Cerebellar nuclear complex (tissue), 1 donor: ENCODE measurements around the gene MIER3.

Experiments used
- DNase-seq, 2 experiments: peaks; one replicate each; lab custom pipeline; 2025; lab: John Stamatoyannopoulos, UW

MIER3 gene

DNA sequence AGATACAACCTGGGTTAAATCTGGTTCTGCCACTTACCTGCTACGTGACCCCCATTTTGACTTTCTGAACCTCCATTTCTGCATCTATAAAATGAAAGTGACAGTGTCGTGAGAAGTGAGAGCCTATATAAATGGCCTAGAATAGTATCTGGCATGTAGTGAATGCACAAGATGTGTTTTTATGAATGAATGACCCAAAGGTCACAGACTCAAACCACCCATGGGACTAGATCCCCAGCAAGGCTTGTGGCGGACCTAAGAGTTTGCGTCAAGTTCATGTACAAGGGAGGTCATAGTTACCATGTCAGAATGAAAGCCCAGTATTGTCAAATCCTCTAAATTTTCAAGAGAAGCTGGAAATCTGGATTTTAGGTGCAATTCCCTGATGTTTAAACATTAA lies 53.7 kb downstream of the MIER3 start:
- no peak for DNase-seq

DNA sequence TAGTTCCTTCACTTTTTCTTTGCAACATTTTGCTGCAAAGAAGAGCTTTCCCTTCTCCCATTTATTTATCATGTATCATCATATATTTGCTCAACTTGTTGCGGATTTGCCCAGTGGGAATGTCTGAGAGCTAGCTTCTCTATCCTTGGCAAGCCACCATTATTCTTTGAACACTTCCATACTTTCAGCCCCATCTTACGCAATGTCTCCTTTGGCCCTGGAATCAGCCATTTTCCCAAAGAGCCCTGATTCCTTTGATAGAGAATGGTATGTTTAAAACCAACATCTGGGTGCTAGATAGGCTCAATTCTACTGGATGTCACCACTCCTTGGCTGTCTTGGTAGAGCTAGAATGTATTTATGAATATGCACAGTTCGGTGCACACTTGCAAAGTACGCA lies 55.2 kb downstream of the MIER3 start:
- DNase-seq, result no peak

DNA sequence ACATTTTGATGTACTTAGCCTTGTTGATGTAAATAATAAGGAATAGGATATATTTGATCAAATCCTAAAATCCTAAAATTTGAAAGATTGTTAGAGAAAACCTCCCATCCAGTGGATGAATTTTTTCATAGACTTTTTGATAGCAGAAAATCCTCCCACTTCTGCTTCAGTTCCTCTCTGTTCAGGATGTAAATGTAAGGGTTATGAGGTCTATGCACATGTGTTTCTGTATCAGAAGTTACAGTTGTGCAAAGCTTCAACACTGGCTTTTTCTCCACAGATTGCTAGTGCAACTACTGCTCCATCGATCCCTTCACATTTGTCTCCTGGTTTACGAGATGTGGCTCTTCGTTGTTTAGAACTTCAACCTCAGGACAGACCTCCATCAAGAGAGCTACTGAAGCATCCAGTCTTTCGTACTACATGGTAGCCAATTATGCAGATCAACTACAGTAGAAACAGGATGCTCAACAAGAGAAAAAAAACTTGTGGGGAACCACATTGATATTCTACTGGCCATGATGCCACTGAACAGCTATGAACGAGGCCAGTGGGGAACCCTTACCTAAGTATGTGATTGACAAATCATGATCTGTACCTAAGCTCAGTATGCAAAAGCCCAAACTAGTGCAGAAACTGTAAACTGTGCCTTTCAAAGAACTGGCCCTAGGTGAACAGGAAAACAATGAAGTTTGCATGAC lies 58.5 kb downstream of the MIER3 start:
- DNase-seq, result no peak

DNA sequence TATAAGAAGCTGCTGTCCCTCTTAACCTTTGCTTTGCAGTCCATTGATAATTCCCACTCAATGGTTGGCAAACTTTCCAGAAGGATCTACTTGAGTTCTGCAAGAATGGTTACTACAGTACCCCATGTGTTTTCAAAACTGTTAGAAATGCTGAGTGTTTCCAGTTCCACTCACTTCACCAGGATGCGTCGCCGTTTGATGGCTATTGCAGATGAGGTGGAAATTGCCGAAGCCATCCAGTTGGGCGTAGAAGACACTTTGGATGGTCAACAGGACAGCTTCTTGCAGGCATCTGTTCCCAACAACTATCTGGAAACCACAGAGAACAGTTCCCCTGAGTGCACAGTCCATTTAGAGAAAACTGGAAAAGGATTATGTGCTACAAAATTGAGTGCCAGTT lies 70.4 kb downstream of the MIER3 start:
- no peak for DNase-seq

DNA sequence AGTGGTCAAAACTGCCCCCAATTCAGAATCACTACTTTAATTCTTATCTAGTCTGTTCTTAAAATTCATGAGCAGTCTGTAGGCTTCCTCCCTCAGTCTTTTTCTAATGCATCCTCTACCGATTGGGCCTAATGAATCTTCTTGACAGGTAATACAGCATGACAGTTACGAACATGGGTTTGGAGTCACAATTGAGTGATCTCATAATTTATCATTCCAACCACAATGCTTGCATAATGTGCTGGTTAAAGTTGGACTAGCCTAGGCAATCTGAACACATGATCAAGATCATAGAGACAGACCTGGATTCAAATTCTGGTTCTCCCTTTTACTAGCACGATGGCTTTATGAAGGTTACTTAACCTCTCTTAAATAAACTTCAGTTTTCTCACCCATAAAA lies 75.6 kb downstream of the MIER3 start:
- no peak for DNase-seq

DNA sequence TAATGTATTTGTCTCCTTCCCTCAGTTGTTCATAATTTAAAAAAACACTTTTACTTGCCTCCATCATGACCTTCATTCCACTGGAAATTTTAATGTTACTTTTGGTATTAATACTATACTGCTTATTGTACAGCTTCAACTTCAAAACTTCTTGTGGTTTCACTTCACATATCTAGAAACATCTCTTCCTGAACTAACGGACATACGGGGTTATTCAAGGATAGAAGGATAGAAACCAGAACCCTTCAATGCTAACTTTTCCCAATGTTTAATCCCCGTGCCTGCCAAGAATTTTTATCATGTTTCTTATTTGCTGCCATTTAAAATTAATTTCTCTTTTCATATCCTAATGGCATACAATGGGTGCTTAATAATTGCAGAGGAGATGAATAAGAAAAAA lies 78.9 kb downstream of the MIER3 start:
- DNase-seq, result no peak

DNA sequence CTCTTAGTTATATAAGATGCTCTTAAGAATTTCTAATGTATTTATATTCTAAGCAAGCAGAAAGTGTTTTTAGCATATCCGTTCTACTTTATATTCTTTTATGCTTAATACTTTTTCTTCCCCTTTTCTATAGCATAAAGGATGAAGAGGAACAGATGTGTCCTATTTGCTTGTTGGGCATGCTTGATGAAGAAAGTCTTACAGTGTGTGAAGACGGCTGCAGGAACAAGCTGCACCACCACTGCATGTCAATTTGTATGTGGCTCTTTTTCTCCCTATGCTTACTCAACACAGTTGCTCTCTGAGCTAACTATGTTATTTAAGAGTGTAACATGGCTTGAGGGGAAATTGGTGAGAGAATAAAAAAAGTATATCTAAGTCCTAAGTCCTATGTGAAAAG lies 80.1 kb downstream of the MIER3 start:
- no peak for DNase-seq
